Measurements from ENCODE around the gene CTTNBP2.
A peak's percentile ranks its signal among the peaks of the same experiment; 100 is the strongest.

Gene CTTNBP2

GRCh38 chr7:117664047-117664446 is 209.2 kb downstream of the CTTNBP2 start:
- H2BK15ac ChIP-seq (ENCODE audit: low read depth, poor library complexity, severe bottlenecking), result no peak overlapping the region
- 95% methylated on average over 3 of the region's 3 CpGs for WGBS
- H2AFZ ChIP-seq (ENCODE audit: low read depth, low read length), result no peak overlapping the region
- no peak overlapping the region for H4K8ac ChIP-seq (ENCODE audit: low read length)
- H2BK12ac ChIP-seq (ENCODE audit: low read length in 2 of 2), result no peak overlapping the region
- no peak overlapping the region for H3K4me3 ChIP-seq (ENCODE audit: insufficient read depth in 1 of 2, low read depth in 1 of 2, low read length in 2 of 2)
- peaks cover 4% of the 10 kb centered on the region for H3K4me1 ChIP-seq (ENCODE audit: control insufficient read depth, insufficient read depth, low read depth, low read length)
- no peaks in the 10 kb centered on the region for H3K36me3 ChIP-seq (ENCODE audit: control insufficient read depth in 1 of 2, insufficient read depth in 2 of 2, low read depth in 1 of 2, low read length in 2 of 2)
- H3K18ac ChIP-seq (ENCODE audit: low read depth in 1 of 2, low read length in 2 of 2), result no peak overlapping the region
- no peaks in the 10 kb centered on the region for H3K79me1 ChIP-seq (replicated peaks; ENCODE audit: low read length, poor library complexity, severe bottlenecking)
- no peak overlapping the region for H4K91ac ChIP-seq (ENCODE audit: low read length)
- no peaks in the 10 kb centered on the region for H3K9me3 ChIP-seq (ENCODE audit: control insufficient read depth, low read length)
- no peaks in the 10 kb centered on the region for H3K27me3 ChIP-seq (ENCODE audit: control insufficient read depth in 1 of 2, insufficient read depth in 1 of 2, low read length in 2 of 2)
- no peak overlapping the region for H2AK5ac ChIP-seq (ENCODE audit: low read length, severe bottlenecking)
- H2BK120ac ChIP-seq (ENCODE audit: low read depth, low read length), result no peak overlapping the region
- H2BK5ac ChIP-seq (ENCODE audit: low read depth, low read length, poor library complexity, severe bottlenecking), result no peak overlapping the region
- no peak overlapping the region for H3K23ac ChIP-seq (ENCODE audit: low read length in 2 of 2)
- no peak overlapping the region for H3K4me2 ChIP-seq (ENCODE audit: low read length, poor library complexity, severe bottlenecking)
- no peak overlapping the region for H3K14ac ChIP-seq (ENCODE audit: low read length in 2 of 2)
- H3K4ac ChIP-seq (ENCODE audit: low read depth in 1 of 2, low read length in 2 of 2), result no peak overlapping the region
- no peak overlapping the region for H3K9ac ChIP-seq (ENCODE audit: low read length)
- DNase-seq, result no peak
- H3K27ac ChIP-seq (ENCODE audit: low read length, poor library complexity, severe bottlenecking), result no peak overlapping the region

GRCh38 chr7:117661328-117661727 is 211.9 kb downstream of the CTTNBP2 start:
- H3K9ac ChIP-seq (ENCODE audit: low read length), result no peak overlapping the region
- no peak overlapping the region for H4K8ac ChIP-seq (ENCODE audit: low read length)
- WGBS, result 95% methylated on average over 2 of the region's 2 CpGs
- no peak for DNase-seq
- H3K4ac ChIP-seq (ENCODE audit: low read depth in 1 of 2, low read length in 2 of 2), result peak overlapping the region; percentile 5 to 16
- no peak overlapping the region for H2BK5ac ChIP-seq (ENCODE audit: low read depth, low read length, poor library complexity, severe bottlenecking)
- H3K14ac ChIP-seq (ENCODE audit: low read length in 2 of 2), result no peak overlapping the region
- no peak overlapping the region for H2AK5ac ChIP-seq (ENCODE audit: low read length, severe bottlenecking)
- no peak overlapping the region for H3K4me2 ChIP-seq (ENCODE audit: low read length, poor library complexity, severe bottlenecking)
- H3K36me3 ChIP-seq (ENCODE audit: control insufficient read depth in 1 of 2, insufficient read depth in 2 of 2, low read depth in 1 of 2, low read length in 2 of 2), result no peaks in the 10 kb centered on the region
- H3K4me1 ChIP-seq (ENCODE audit: control insufficient read depth, insufficient read depth, low read depth, low read length), result peaks cover 1% of the 10 kb centered on the region
- no peak overlapping the region for H4K91ac ChIP-seq (ENCODE audit: low read length)
- H3K4me3 ChIP-seq (ENCODE audit: insufficient read depth in 1 of 2, low read depth in 1 of 2, low read length in 2 of 2), result no peak overlapping the region
- no peak overlapping the region for H3K27ac ChIP-seq (ENCODE audit: low read length, poor library complexity, severe bottlenecking)
- no peak overlapping the region for H3K18ac ChIP-seq (ENCODE audit: low read depth in 1 of 2, low read length in 2 of 2)
- H2AFZ ChIP-seq (ENCODE audit: low read depth, low read length), result no peak overlapping the region
- H3K79me1 ChIP-seq (replicated peaks; ENCODE audit: low read length, poor library complexity, severe bottlenecking), result no peaks in the 10 kb centered on the region
- no peak overlapping the region for H2BK120ac ChIP-seq (ENCODE audit: low read depth, low read length)
- H3K23ac ChIP-seq (ENCODE audit: low read length in 2 of 2), result no peak overlapping the region
- H3K27me3 ChIP-seq (ENCODE audit: control insufficient read depth in 1 of 2, insufficient read depth in 1 of 2, low read length in 2 of 2), result no peaks in the 10 kb centered on the region
- H2BK12ac ChIP-seq (ENCODE audit: low read length in 2 of 2), result peak overlapping the region in 1 of 2 experiments; percentile 78
- H2BK15ac ChIP-seq (ENCODE audit: low read depth, poor library complexity, severe bottlenecking), result no peak overlapping the region
- H3K9me3 ChIP-seq (ENCODE audit: control insufficient read depth, low read length), result no peaks in the 10 kb centered on the region
